Tibial artery (tissue), 4 donors: ENCODE data around the gene MRPL47.
A peak's percentile ranks its signal among the peaks of the same experiment; 100 is the strongest.

Experiments
- DNase-seq, 2 donors: peaks; one replicate each; pipeline ENCODE4 v3.0.0-alpha.2; 2019
- H3K27ac ChIP-seq, 2 donors: fragments of 200-600 bp; sonication (generic) in 1 of 2; 1 replicate in 1 of 2; 2 replicates in 1 of 2; pipeline ENCODE4 v1.5.1; 2018 to 2019; ENCODE audit warnings: mild to moderate bottlenecking in 1 of 2
- H3K27me3 ChIP-seq, 2 donors: fragments of 200-600 bp; sonication (generic) in 1 of 2; one replicate each; pipeline versions ENCODE4 v1.5.1 to v1.6.0; 2016 to 2019
- H3K36me3 ChIP-seq, 3 donors: fragments of 200-600 bp; sonication (generic) in 2 of 3; one replicate each; pipeline ENCODE4 v1.5.1; 2016 to 2019; ENCODE audit warnings: mild to moderate bottlenecking in 2 of 3
- H3K4me1 ChIP-seq, 4 donors: fragments of 200-600 bp; sonication (generic) in 2 of 4; 1 replicate in 3 of 4; 2 replicates in 1 of 4; pipeline ENCODE4 v1.5.1; 2016 to 2019
- H3K4me3 ChIP-seq, 2 donors: fragments of 200-600 bp; sonication (generic) in 1 of 2; 1 replicate in 1 of 2; 2 replicates in 1 of 2; pipeline ENCODE4 v1.5.1; 2018 to 2019; ENCODE audit warnings: mild to moderate bottlenecking in 2 of 2
- H3K9me3 ChIP-seq, 3 donors: fragments of 200-600 bp; sonication (generic) in 1 of 3; one replicate each; pipeline ENCODE4 v1.5.1; 2016 to 2019
- intact Hi-C: fragments of 100-400 bp; cut with DNase I; formaldehyde crosslinking; loops from one replicate; pipeline ENCODE4 v1.15.0; 2023; ENCODE audit warnings: low total_unique reads
- TF ChIP-seq, protein P1 (sequence below), 2 experiments: fragments of 200-600 bp in 1 of 2; fragments of 450-650 bp in 1 of 2; IDR thresholded peaks; one replicate each; pipeline ENCODE4 v1.5.1; 2017 to 2019; ENCODE audit warnings: antibody characterized with exemption in 2 of 2, mild to moderate bottlenecking in 1 of 2, moderate library complexity in 1 of 2

Gene MRPL47

DNA sequence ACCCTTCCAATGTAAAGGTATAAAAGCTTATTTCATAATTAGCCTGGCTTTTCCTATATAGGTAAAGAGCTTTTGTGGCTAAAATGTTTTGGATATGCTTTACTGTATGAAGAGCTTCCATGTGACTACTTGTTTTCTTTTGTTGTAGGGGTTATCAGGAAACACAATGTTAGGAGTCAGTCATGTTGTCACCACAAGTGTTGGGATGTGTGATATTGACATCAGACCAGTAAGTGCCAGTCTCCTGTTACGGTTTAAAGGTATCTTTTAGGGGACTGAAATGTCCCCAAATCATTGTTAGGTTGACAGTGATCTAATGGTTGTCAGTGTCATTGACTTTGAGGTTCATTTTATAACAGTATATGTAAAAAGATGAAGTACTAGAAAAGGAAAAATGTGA lies 23.4 kb downstream of the MRPL47 start:
- H3K36me3 ChIP-seq, result peaks cover 45 to 94% (median 60%) of the 10 kb centered on the region in 3 donors
- H3K27me3 ChIP-seq, result no peaks in the 10 kb centered on the region
- TF ChIP-seq, protein P1, sequence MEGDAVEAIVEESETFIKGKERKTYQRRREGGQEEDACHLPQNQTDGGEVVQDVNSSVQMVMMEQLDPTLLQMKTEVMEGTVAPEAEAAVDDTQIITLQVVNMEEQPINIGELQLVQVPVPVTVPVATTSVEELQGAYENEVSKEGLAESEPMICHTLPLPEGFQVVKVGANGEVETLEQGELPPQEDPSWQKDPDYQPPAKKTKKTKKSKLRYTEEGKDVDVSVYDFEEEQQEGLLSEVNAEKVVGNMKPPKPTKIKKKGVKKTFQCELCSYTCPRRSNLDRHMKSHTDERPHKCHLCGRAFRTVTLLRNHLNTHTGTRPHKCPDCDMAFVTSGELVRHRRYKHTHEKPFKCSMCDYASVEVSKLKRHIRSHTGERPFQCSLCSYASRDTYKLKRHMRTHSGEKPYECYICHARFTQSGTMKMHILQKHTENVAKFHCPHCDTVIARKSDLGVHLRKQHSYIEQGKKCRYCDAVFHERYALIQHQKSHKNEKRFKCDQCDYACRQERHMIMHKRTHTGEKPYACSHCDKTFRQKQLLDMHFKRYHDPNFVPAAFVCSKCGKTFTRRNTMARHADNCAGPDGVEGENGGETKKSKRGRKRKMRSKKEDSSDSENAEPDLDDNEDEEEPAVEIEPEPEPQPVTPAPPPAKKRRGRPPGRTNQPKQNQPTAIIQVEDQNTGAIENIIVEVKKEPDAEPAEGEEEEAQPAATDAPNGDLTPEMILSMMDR (IDR thresholded peaks at IDR 0.05), result no peak
- H3K27ac ChIP-seq, result no peak overlapping the region
- H3K9me3 ChIP-seq, result no peaks in the 10 kb centered on the region
- H3K4me1 ChIP-seq, result no peaks in the 10 kb centered on the region
- no peak overlapping the region for H3K4me3 ChIP-seq
- intact Hi-C loops, result no loop called here
- DNase-seq, result no peak

DNA sequence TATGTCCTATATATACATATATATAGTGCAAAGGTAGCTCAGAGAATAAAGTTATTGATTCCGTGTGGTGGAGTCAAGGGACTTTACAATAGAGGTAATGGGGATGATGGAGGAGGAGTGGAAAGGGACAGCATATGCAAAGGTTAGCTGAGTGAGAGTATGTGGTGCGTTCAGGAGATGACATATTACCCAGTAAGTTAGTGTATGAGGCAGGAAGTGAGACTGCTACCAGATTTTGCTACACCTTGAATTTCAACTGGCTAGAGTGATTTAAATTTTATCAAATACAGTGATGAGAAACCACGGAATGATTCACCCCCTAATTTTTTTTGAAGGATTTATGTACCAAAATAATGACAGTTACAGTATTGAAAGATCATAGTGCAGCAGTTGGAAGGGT lies 38.9 kb downstream of the MRPL47 start:
- no peak for DNase-seq
- Histone ChIP-seq H3K4me3 (no peak overlapping the region), H3K9me3 (no peaks in the 10 kb centered on the region), H3K27ac (no peak overlapping the region), H3K4me1 (peaks cover 0 to 15% (median 8%) of the 10 kb centered on the region in 4 donors), H3K36me3 (peaks cover under 1 to 8% (median 7%) of the 10 kb centered on the region in 3 donors), H3K27me3 (no peaks in the 10 kb centered on the region)
- intact Hi-C loops, result loop anchor here (10.0 kb wide), 1 partner anchor 221 kb away; the partner anchor contains the start of gene MFN1
- TF ChIP-seq, protein P1 (IDR thresholded peaks at IDR 0.05), result no peak

DNA sequence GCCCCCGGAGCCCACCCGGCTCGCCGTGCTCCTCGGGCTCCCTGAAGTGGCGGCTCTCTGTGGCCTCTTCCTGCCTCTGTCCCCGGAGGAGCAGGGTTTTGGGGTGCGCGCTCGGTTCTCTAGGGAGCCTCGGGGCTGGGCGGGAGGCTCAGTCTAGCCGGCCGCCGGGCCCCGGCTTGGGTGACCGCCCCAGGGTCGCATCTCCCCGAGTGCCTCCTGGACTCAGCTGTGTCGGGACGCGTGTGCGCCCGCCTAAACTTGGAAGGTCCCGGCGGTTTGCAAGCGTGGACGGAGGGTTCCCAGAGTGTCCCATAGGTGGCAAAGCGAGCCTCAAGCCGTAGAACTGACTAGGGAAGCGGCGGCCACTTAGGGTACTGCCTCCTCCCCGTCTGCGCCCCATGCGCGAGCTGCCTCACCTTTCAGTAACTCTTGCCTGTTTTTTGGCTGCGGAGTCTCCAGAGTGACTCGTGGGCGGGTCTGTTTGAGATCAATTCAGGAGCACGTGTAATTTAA lies 41.1 kb downstream of the MRPL47 start:
- peak; percentile 63 to 78 for DNase-seq
- TF ChIP-seq, protein P1 (IDR thresholded peaks at IDR 0.05), result peak; percentile 49 to 61
- H3K9me3 ChIP-seq, result no peaks in the 10 kb centered on the region
- H3K4me3 ChIP-seq, result peak overlapping the region; percentile 79 to 88
- no peaks in the 10 kb centered on the region for H3K27me3 ChIP-seq
- intact Hi-C loops, result loop anchor here (10.0 kb wide), 1 partner anchor 219 kb away; the partner anchor contains the start of gene MFN1
- H3K27ac ChIP-seq, result peak overlapping the region; percentile 84 to 94
- peaks cover 0 to 15% (median 8%) of the 10 kb centered on the region in 4 donors for H3K4me1 ChIP-seq
- H3K36me3 ChIP-seq, result no peaks in the 10 kb centered on the region

DNA sequence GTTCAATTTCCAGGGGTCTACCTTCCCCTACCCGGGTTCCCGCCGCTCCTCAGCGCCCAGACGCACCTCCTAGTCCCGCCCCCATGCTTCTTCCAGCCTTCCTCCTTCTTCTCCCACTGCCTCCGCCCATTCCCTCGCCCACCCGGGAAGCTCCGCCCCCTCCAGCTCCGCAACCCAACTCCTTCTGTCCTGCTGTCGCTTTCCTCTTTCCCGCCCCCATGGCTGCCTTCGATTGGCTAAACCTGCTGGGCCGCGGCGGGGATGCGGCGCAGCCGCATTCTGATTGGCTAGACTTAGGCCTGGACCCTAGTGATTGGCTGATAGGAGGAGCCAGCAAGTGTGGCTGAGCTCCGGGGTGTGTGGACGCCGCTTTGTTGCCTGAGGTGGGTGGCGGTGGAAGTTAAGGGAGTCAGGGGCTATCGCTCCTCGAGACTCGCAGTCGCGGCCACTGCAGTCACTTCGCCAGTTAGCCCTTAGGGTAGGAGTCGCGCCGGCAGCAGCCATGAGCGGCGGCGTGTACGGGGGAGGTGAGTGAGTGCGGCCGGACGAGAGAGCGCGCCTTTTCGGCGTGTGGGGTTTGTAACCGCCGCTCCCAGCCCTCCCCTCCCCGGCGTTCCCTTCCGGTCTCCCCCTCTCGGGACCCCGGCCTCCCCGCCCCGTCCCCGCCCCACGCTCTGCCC lies 41.7 kb downstream of the MRPL47 start, which contains the start of gene ACTL6A:
Gene ACTL6A (plus strand): TSS at position 336 of the 680 bp plus-strand sequence. CDS start 167 bp downstream, at position 503.
- peak; percentile 100 for DNase-seq
- intact Hi-C loops, result loop anchor here (10.0 kb wide), 1 partner anchor 218 kb away; the partner anchor contains the start of gene MFN1
- H3K36me3 ChIP-seq, result no peaks in the 10 kb centered on the region
- TF ChIP-seq, protein P1 (IDR thresholded peaks at IDR 0.05), result no peak
- no peaks in the 10 kb centered on the region for H3K27me3 ChIP-seq
- peaks cover 0 to 15% (median 8%) of the 10 kb centered on the region in 4 donors for H3K4me1 ChIP-seq
- H3K4me3 ChIP-seq, result peak within 1 kb of the TSS; percentile 79 to 88
- H3K9me3 ChIP-seq, result no peaks in the 10 kb centered on the region
- H3K27ac ChIP-seq, result peak within 1 kb of the TSS; percentile 84 to 94

DNA sequence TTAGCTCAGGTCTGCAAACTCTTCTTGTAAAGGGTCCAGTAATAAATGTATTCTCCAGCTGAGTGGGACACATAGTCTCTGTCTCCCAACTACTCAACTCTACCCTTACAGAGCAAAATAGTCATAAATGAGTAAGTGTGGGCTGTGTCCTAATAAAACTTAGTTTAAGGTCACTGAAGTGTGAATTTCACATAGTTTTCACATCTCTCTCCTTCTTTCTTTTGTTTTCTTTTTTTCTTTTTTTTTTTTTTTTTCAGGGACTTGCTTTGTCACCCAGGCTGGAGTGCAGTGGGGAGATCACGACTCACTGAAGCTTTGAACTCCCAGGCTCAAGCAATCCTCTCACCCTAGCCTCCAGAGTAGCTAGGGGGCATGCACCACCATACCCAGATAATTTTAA lies 43.6 kb downstream of the MRPL47 start:
- Histone ChIP-seq H3K9me3 (no peaks in the 10 kb centered on the region), H3K27ac (no peak overlapping the region), H3K4me1 (peaks cover 0 to 15% (median 8%) of the 10 kb centered on the region in 4 donors), H3K4me3 (no peak overlapping the region), H3K36me3 (no peaks in the 10 kb centered on the region), H3K27me3 (no peaks in the 10 kb centered on the region)
- DNase-seq, result no peak
- intact Hi-C loops, result loop anchor here (10.0 kb wide), 1 partner anchor 216 kb away; the partner anchor contains the start of gene MFN1
- TF ChIP-seq, protein P1 (IDR thresholded peaks at IDR 0.05), result no peak
